ENCODE results near the gene CCDC154.

DNA sequence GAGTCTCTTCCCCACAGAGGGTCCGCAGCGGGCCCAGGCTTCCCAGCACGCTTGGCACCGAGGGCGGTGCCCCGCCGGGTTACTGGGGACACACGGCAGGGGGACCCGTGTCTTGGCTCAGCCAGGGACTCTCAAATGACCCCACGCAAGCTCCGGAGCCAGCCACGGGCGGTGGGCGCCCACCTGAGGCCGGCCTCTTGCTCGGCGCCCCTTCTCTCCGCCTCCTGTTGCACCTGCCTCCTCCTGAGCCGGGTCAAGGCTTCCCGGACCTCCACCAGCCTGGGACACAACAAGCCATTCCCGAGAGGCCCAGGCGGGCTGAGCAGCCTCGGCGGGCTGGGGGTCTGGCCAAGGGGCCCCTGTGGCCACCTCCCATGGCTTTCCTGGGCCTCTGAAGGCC lies 1.7 kb downstream of the CCDC154 start:
- TF ChIP-seq MAZ (IDR thresholded peaks at IDR 0.05; ENCODE audit: borderline replicate concordance, low read depth, low read length) (no peak), POLR2A (IDR thresholded peaks at IDR 0.05; ENCODE audit: low read depth, low read length) (no peak), SMC3 (IDR thresholded peaks at IDR 0.05; ENCODE audit: low read depth, low read length) (no peak), MAFK (IDR thresholded peaks at IDR 0.05; ENCODE audit: low read depth, low read length) (no peak), CTCF (conservative IDR thresholded peaks at IDR 0.05; ENCODE audit: low read depth, low read length) (no peak), BHLHE40 (IDR thresholded peaks at IDR 0.05; ENCODE audit: low read depth, low read length) (no peak), USF2 (IDR thresholded peaks at IDR 0.05; ENCODE audit: low read depth, low read length) (no peak), RAD21 (IDR thresholded peaks at IDR 0.05; ENCODE audit: low read length) (no peak), RFX5 (IDR thresholded peaks at IDR 0.05; ENCODE audit: low read depth, low read length) (no peak), ELK1 (IDR thresholded peaks at IDR 0.05; ENCODE audit: borderline replicate concordance, low read depth, low read length) (no peak), FOS (IDR thresholded peaks at IDR 0.05; ENCODE audit: low read depth, low read length) (no peak), CEBPB (IDR thresholded peaks at IDR 0.05; ENCODE audit: low read depth, low read length) (no peak)

Data from IMR-90 (cell line).